SU-DHL-6 (cell line): ENCODE data around the gene EVA1B.

Source experiments
- H2AFZ ChIP-seq: fragments of 200-600 bp; sonication (generic); 2 replicates; pipeline ENCODE4 v1.6.1; 2014; ENCODE audit warnings: low read depth, mild to moderate bottlenecking, moderate library complexity, mixed read lengths, antibody characterized with exemption, low read length; ENCODE audit not compliant: severe bottlenecking
- H3F3A ChIP-seq: fragments of 200-600 bp; shearing (Covaris generic); 2 replicates; pipeline ENCODE4 v1.6.0; 2016; ENCODE audit warnings: antibody characterized with exemption, mild to moderate bottlenecking; ENCODE audit not compliant: insufficient read depth
- H3K27ac ChIP-seq: fragments of 200-600 bp; sonication (generic); 2 replicates; pipeline ENCODE4 v1.5.1; 2016; ENCODE audit warnings: low read depth, mild to moderate bottlenecking, low read length, moderate library complexity, mixed read lengths
- H3K27me3 ChIP-seq: fragments of 200-600 bp; sonication (generic), shearing (Covaris generic); 2 replicates; pipeline ENCODE4 v1.6.0; 2014; ENCODE audit warnings: mild to moderate bottlenecking, low read length
- H3K36me3 ChIP-seq: fragments of 200-600 bp; sonication (generic); 2 replicates; pipeline ENCODE4 v1.6.1; 2014; ENCODE audit warnings: mild to moderate bottlenecking, low read length, mixed read lengths
- H3K4me2 ChIP-seq: fragments of 300-600, 200-600 bp; shearing (Covaris generic), sonication (generic); 2 replicates; pipeline ENCODE4 v1.6.0; 2014; ENCODE audit warnings: low read length, low read depth, mild to moderate bottlenecking; ENCODE audit not compliant: poor library complexity, severe bottlenecking
- H3K4me3 ChIP-seq: fragments of 200-600 bp; sonication (generic); 2 replicates; pipeline ENCODE4 v1.5.1; 2014; ENCODE audit warnings: antibody characterized with exemption, low read length, mild to moderate bottlenecking, mixed read lengths; ENCODE audit not compliant: insufficient read depth, poor library complexity, severe bottlenecking
- H3K79me2 ChIP-seq: fragments of 200-600 bp; sonication (generic); 2 replicates; pipeline ENCODE4 v1.6.1; 2014; ENCODE audit warnings: mild to moderate bottlenecking, low read length, moderate library complexity; ENCODE audit not compliant: insufficient read depth
- H3K9ac ChIP-seq: fragments of 200-600 bp; sonication (generic); 2 replicates; pipeline ENCODE4 v1.7.0; 2014; ENCODE audit warnings: mild to moderate bottlenecking, low read length
- H3K9me2 ChIP-seq: fragments of 200-600 bp; sonication (generic); replicated peaks from 2 replicates; pipeline ENCODE4 v1.6.1; 2014; ENCODE audit warnings: low read length; ENCODE audit not compliant: insufficient read depth
- H3K9me3 ChIP-seq: fragments of 200-600 bp; sonication (generic); 2 replicates; pipeline ENCODE4 v1.6.1; 2014; ENCODE audit warnings: low read length, mixed read lengths; ENCODE audit not compliant: insufficient read depth
- H4K20me1 ChIP-seq: fragments of 200-600 bp; sonication (generic); 2 replicates; pipeline ENCODE4 v1.6.1; 2014; ENCODE audit warnings: low read depth, mild to moderate bottlenecking, antibody characterized with exemption, low read length, moderate library complexity, mixed read lengths
- CTCF ChIP-seq: fragments of 200-600 bp; sonication (generic); IDR thresholded peaks from one replicate; pipeline ENCODE4 v1.5.1; 2017; ENCODE audit warnings: antibody characterized with exemption, mild to moderate bottlenecking, low read length, moderate library complexity; ENCODE audit not compliant: insufficient read depth, poor library complexity, severe bottlenecking
- EZH2phosphoT487 ChIP-seq: fragments of 200-600 bp; sonication (generic), shearing (Covaris generic); conservative IDR thresholded peaks from 2 replicates; pipeline ENCODE4 v1.6.1; 2018; ENCODE audit warnings: mild to moderate bottlenecking, antibody characterized with exemption, low read length, moderate library complexity, mixed read lengths

Gene EVA1B

GRCh38 chr1:36287595-36287994, 35.9 kb downstream of the EVA1B start:
- peaks cover 28% of the 10 kb centered on the region for H3F3A ChIP-seq

GRCh38 chr1:36286802-36287201, 36.6 kb downstream of the EVA1B start:
- Histone ChIP-seq H3K4me3 (no peak overlapping the region), H3K36me3 (peaks cover 61% of the 10 kb centered on the region)

More at GRCh38 chr1:36287595-36287994, 35.9 kb downstream of the EVA1B start:
- peaks cover 63% of the 10 kb centered on the region for H3K36me3 ChIP-seq
- TF ChIP-seq EZH2phosphoT487 (no peak), CTCF (no peak)
- H3K4me3 ChIP-seq = no peak overlapping the region
- no peak overlapping the region for H3K4me2 ChIP-seq
- H3K79me2 ChIP-seq = peaks cover 28% of the 10 kb centered on the region
- no peaks in the 10 kb centered on the region for H3K9me3 ChIP-seq
- no peaks in the 10 kb centered on the region for H4K20me1 ChIP-seq
- no peak overlapping the region for H2AFZ ChIP-seq
- no peak overlapping the region for H3K9ac ChIP-seq
- H3K9me2 ChIP-seq = no peaks in the 10 kb centered on the region
- no peaks in the 10 kb centered on the region for H3K27me3 ChIP-seq
- no peak overlapping the region for H3K27ac ChIP-seq

GRCh38 chr1:36285443-36286101, 37.9 kb downstream of the EVA1B start:
- Histone ChIP-seq H4K20me1 (no peaks in the 10 kb centered on the region), H3K9me2 (no peaks in the 10 kb centered on the region), H3K79me2 (peaks cover 31% of the 10 kb centered on the region), H3K9ac (no peak overlapping the region), H2AFZ (no peak overlapping the region), H3K4me2 (peak overlapping the region; percentile 11), H3K27me3 (no peaks in the 10 kb centered on the region), H3K36me3 (peaks cover 52% of the 10 kb centered on the region), H3K9me3 (no peaks in the 10 kb centered on the region), H3F3A (peaks cover 31% of the 10 kb centered on the region), H3K27ac (peak overlapping the region; percentile 36; the same call in 1 of the 2 replicates), H3K4me3 (no peak overlapping the region)
- TF ChIP-seq CTCF (peak; percentile 61), EZH2phosphoT487 (no peak)

More at GRCh38 chr1:36286802-36287201, 36.6 kb downstream of the EVA1B start:
- Histone ChIP-seq H3K79me2 (peaks cover 28% of the 10 kb centered on the region), H3K9me2 (no peaks in the 10 kb centered on the region), H3F3A (peaks cover 31% of the 10 kb centered on the region), H3K9me3 (no peaks in the 10 kb centered on the region), H3K9ac (no peak overlapping the region), H3K4me2 (no peak overlapping the region), H4K20me1 (no peaks in the 10 kb centered on the region), H2AFZ (no peak overlapping the region), H3K27ac (no peak overlapping the region), H3K27me3 (no peaks in the 10 kb centered on the region)
- no peak for TF ChIP-seq EZH2phosphoT487
- TF ChIP-seq CTCF = no peak
